ENCODE results near the gene AJAP1.

GRCh38 chr1:4674117-4674516, 19.7 kb downstream of the AJAP1 start:
- TF ChIP-seq EZH2 (IDR thresholded peaks at IDR 0.05; ENCODE audit: borderline replicate concordance): no peak
- no peak for TF ChIP-seq CTCF (IDR thresholded peaks at IDR 0.05; ENCODE audit: poor library complexity)
- no peak for TF ChIP-seq EZH2phosphoT487 (IDR thresholded peaks at IDR 0.05; ENCODE audit: low read depth, severe bottlenecking, unreplicated experiment)
